Endothelial cell of umbilical vein (primary cell): ENCODE measurements around the gene TIA1.
"Not testable (repeated sequence)": the region's sequence is repeated elsewhere in the genome, so short reads cannot be mapped to it uniquely, and the experiment has no call there.

Experiments used
- EZH2 ChIP-seq: IDR thresholded peaks from 2 replicates; pipeline ENCODE4 v1.6.1; 2012; ENCODE audit warnings: borderline replicate concordance, low read depth, mild to moderate bottlenecking, moderate library complexity, low read length, inconsistent platforms; ENCODE audit not compliant: severe bottlenecking
- GATA2 ChIP-seq: IDR thresholded peaks from 2 replicates; pipeline ENCODE4 v1.7.0; 2011; ENCODE audit warnings: low read depth, mild to moderate bottlenecking, moderate library complexity, mixed read lengths, low read length; ENCODE audit not compliant: insufficient read length, insufficient read depth
- JUN ChIP-seq: IDR thresholded peaks from 2 replicates; pipeline ENCODE4 v1.6.1; 2011; ENCODE audit warnings: borderline replicate concordance, low read depth; ENCODE audit not compliant: insufficient read length, insufficient read depth
- MAX ChIP-seq: IDR thresholded peaks from 2 replicates; pipeline ENCODE4 v1.6.1; 2011; ENCODE audit not compliant: insufficient read depth, insufficient read length
- MYC ChIP-seq: IDR thresholded peaks from one replicate; pipeline ENCODE4 v1.6.1; 2011; ENCODE audit warnings: mild to moderate bottlenecking, low read depth, low read length
- POLR2A ChIP-seq: IDR thresholded peaks from 2 replicates; pipeline ENCODE4 v1.6.1; 2012; ENCODE audit warnings: low read depth, mild to moderate bottlenecking, control low read depth, low read length
- POLR2AphosphoS5 ChIP-seq: IDR thresholded peaks from 2 replicates; pipeline ENCODE4 v1.6.1; 2012; ENCODE audit warnings: low read depth, mild to moderate bottlenecking, control low read depth, low read length, moderate library complexity; ENCODE audit not compliant: insufficient read depth
- TF ChIP-seq, protein P1 (sequence below), 2 donors: IDR thresholded peaks; 1 replicate in 1 of 2; 2 replicates in 1 of 2; pipeline ENCODE4 v1.5.1; 2011; ENCODE audit warnings: low read length in 2 of 2, mild to moderate bottlenecking in 2 of 2, moderate library complexity in 2 of 2, control low read depth in 1 of 2, inconsistent platforms in 1 of 2, low read depth in 1 of 2; ENCODE audit not compliant: insufficient read depth in 1 of 2; ENCODE audit errors: extremely low read depth in 1 of 2

- TF ChIP-seq, protein P1, sequence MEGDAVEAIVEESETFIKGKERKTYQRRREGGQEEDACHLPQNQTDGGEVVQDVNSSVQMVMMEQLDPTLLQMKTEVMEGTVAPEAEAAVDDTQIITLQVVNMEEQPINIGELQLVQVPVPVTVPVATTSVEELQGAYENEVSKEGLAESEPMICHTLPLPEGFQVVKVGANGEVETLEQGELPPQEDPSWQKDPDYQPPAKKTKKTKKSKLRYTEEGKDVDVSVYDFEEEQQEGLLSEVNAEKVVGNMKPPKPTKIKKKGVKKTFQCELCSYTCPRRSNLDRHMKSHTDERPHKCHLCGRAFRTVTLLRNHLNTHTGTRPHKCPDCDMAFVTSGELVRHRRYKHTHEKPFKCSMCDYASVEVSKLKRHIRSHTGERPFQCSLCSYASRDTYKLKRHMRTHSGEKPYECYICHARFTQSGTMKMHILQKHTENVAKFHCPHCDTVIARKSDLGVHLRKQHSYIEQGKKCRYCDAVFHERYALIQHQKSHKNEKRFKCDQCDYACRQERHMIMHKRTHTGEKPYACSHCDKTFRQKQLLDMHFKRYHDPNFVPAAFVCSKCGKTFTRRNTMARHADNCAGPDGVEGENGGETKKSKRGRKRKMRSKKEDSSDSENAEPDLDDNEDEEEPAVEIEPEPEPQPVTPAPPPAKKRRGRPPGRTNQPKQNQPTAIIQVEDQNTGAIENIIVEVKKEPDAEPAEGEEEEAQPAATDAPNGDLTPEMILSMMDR (IDR thresholded peaks at IDR 0.05; ENCODE audit: extremely low read depth in 1 of 2, insufficient read depth in 1 of 2, low read depth in 1 of 2, low read length in 2 of 2): not testable (repeated sequence)
- not testable (repeated sequence) for TF ChIP-seq POLR2AphosphoS5, POLR2A, JUN, EZH2, MAX, GATA2, MYC
Measured at GRCh38 chr2:70223305-70223704, 25.1 kb downstream of the TIA1 start.
